Activated B cell treated with CpG ODN at 0.5 μM for 24 hours (primary cell): ENCODE data around the gene BRAT1. TPM values are rescaled to one million over a fixed set of nuclear protein-coding genes. Genes with fewer than 3 reads are reported as not detected.

Experiments
- ATAC-seq: fragments of 200-7000 bp; cut with Tn5 transposase; one replicate; pipeline ENCODE4 v1.10.0; 2021; ENCODE audit warnings: low read depth, mild to moderate bottlenecking, moderate library complexity
- CTCF ChIA-PET: fragments of 350-600 bp; sonication (Branson Sonifier 250); formaldehyde crosslinking; loops from one replicate; lab custom pipeline; 2021; ENCODE audit warnings: antibody characterized with exemption; lab: Charles Lee
- POLR2A ChIA-PET: fragments of 350-600 bp; sonication (Branson Sonifier 250); formaldehyde crosslinking; loops from one replicate; lab custom pipeline; 2021; ENCODE audit warnings: antibody characterized with exemption; lab: Charles Lee
- DNase-seq: peaks from one replicate; pipeline ENCODE4 v3.0.0; 2022
- H3K27ac Mint-ChIP-seq: one replicate; pipeline ENCODE4 v1.8.0; 2020; ENCODE audit warnings: mixed read lengths
- H3K27me3 Mint-ChIP-seq: one replicate; pipeline ENCODE4 v1.8.0; 2021; ENCODE audit warnings: mixed read lengths
- H3K36me3 Mint-ChIP-seq: one replicate; pipeline ENCODE4 v1.8.0; 2021; ENCODE audit warnings: low read depth, mixed read lengths
- H3K4me1 Mint-ChIP-seq: one replicate; pipeline ENCODE4 v1.8.0; 2021; ENCODE audit warnings: mixed read lengths
- H3K4me3 Mint-ChIP-seq: one replicate; pipeline ENCODE4 v1.8.0; 2020; ENCODE audit warnings: mild to moderate bottlenecking, mixed read lengths
- H3K9me3 Mint-ChIP-seq: one replicate; pipeline ENCODE4 v1.8.0; 2020; ENCODE audit warnings: mixed read lengths
- intact Hi-C: fragments of 100-400 bp; cut with micrococcal nuclease; formaldehyde crosslinking; loops from one replicate; pipeline ENCODE4 v1.15.1; 2024
- total RNA-seq: library from RNA; stranded (reverse); gene quantifications from 2 replicates; pipeline ENCODE4 v1.2.3, GENCODE V29; 2022
- TF ChIP-seq, protein P1 (sequence below): fragments of 200-600 bp; IDR thresholded peaks from one replicate; pipeline ENCODE4 v1.8.0; 2022; ENCODE audit warnings: antibody characterized with exemption, mild to moderate bottlenecking

The BRAT1 gene
- 29.6 and 31.7 TPM in 2 replicates for total RNA-seq

DNA sequence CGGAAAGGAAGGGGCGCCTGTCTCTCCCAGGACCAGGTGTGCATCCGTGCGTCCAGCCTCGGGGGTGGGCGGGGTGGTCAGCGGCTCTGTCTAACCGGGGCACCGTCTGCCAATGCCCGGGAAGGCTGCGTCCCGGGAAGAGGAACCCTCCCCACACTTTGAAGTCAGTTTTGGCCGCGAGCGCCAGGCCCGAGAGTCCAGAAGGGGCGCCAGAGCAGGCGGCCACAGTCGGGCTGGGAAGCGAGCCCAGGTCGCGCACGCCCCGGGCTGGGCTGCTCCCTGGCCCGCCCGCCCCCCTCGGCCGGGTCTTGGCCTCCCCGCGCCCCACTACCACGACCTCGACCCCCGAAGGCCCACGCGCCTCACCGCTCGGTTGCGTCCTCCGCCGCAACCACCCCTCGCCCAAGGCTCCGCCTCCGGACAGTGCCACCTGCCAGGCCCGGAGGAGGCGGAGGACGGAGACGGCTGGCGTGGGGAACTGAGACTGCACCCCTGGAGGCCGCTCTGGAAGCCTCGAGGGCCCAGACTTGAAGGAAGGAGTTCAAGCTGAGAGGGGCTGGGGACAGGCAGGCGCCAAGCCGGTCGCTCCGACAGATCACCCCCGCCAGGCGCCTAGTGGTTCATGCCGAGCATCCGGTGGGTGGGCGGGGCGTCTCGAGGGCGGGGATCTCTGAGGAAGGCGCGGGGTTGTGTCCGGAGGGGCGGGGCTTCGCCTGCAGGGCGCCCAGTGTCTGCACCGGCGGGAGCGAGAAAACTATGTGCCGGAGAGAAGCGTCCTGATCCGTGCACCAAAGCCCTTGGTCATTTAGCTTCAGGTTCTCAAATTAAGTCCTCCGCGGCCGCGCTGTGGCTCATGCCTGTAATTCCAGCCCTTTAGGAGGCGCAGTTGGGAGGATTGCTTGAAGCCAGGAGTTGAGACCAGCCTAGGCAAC, at the start of gene BRAT1:
BRAT1 (minus strand) TSS at position 404 of the 932 bp plus-strand sequence. CDS start 1,093 bp downstream, outside the sequence.
- peak within 1 kb of the TSS; percentile 87 for H3K4me3 Mint-ChIP-seq
- ChIA-PET POLR2A (interaction anchor here (0.7 to 2.8 kb wide), 8 partner anchors 20 to 155 kb away, joined by 3 to 26 read pairs (median 10); partner anchors contain the start of gene LFNG), CTCF (interaction anchor here (1.0 kb wide), 1 partner anchor 53 kb away, joined by 3 read pairs; no protein-coding TSS in a partner anchor)
- peak; percentile 86 for ATAC-seq
- intact Hi-C loops, result loop anchor here (1.0 to 5.0 kb wide), 6 partner anchors 25 to 203 kb away; partner anchors contain the start of genes EIF3B and TTYH3
- H3K9me3 Mint-ChIP-seq, result no peaks in the 10 kb centered on the region
- H3K36me3 Mint-ChIP-seq, result peaks cover 15% of the 10 kb centered on the region
- no peaks in the 10 kb centered on the region for H3K27me3 Mint-ChIP-seq
- peak within 1 kb of the TSS; percentile 92 for H3K27ac Mint-ChIP-seq
- TF ChIP-seq, protein P1, sequence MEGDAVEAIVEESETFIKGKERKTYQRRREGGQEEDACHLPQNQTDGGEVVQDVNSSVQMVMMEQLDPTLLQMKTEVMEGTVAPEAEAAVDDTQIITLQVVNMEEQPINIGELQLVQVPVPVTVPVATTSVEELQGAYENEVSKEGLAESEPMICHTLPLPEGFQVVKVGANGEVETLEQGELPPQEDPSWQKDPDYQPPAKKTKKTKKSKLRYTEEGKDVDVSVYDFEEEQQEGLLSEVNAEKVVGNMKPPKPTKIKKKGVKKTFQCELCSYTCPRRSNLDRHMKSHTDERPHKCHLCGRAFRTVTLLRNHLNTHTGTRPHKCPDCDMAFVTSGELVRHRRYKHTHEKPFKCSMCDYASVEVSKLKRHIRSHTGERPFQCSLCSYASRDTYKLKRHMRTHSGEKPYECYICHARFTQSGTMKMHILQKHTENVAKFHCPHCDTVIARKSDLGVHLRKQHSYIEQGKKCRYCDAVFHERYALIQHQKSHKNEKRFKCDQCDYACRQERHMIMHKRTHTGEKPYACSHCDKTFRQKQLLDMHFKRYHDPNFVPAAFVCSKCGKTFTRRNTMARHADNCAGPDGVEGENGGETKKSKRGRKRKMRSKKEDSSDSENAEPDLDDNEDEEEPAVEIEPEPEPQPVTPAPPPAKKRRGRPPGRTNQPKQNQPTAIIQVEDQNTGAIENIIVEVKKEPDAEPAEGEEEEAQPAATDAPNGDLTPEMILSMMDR, result no peak
- DNase-seq, result peak; percentile 89
- peaks cover 45% of the 10 kb centered on the region for H3K4me1 Mint-ChIP-seq

DNA sequence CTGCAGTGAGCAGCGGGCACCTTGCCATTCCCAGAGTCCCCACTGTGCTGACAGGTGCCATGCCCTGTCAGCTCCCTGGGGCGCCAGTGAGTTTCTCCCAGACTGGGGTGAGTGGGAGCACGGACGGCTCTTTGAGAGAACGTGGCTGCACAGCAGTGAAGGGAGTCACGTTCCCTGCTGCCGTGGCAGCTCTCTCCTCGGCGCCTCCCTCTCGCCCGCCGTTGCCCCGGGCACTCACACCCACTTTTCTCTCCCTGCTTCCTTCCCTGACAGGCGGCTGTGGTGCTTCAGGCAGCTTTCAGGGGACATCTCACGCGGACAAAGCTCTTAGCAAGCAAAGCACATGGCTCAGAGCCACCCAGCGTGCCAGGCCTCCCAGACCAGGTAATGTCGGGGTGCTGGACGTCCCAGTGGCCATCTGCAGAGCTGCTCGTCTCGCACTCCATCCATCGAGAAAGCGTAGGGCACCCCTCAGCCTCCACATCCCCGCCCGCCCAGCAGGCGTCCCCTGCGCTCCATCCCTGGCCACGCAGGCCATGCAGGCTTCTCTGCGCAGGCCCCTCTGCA, 49.4 kb upstream of the BRAT1 start:
- H3K36me3 Mint-ChIP-seq, result peaks cover 2% of the 10 kb centered on the region
- no peak overlapping the region for H3K4me3 Mint-ChIP-seq
- ChIA-PET POLR2A (interaction anchor here (0.7 kb wide), 1 partner anchor 1144 kb away, joined by 3 read pairs; no protein-coding TSS in a partner anchor), CTCF (no interaction called here)
- TF ChIP-seq, protein P1, result no peak
- DNase-seq (no peak), ATAC-seq (no peak)
- H3K4me1 Mint-ChIP-seq, result peaks cover 22% of the 10 kb centered on the region
- no peaks in the 10 kb centered on the region for H3K9me3 Mint-ChIP-seq
- no peaks in the 10 kb centered on the region for H3K27me3 Mint-ChIP-seq
- no peak overlapping the region for H3K27ac Mint-ChIP-seq
- intact Hi-C loops, result no loop called here

DNA sequence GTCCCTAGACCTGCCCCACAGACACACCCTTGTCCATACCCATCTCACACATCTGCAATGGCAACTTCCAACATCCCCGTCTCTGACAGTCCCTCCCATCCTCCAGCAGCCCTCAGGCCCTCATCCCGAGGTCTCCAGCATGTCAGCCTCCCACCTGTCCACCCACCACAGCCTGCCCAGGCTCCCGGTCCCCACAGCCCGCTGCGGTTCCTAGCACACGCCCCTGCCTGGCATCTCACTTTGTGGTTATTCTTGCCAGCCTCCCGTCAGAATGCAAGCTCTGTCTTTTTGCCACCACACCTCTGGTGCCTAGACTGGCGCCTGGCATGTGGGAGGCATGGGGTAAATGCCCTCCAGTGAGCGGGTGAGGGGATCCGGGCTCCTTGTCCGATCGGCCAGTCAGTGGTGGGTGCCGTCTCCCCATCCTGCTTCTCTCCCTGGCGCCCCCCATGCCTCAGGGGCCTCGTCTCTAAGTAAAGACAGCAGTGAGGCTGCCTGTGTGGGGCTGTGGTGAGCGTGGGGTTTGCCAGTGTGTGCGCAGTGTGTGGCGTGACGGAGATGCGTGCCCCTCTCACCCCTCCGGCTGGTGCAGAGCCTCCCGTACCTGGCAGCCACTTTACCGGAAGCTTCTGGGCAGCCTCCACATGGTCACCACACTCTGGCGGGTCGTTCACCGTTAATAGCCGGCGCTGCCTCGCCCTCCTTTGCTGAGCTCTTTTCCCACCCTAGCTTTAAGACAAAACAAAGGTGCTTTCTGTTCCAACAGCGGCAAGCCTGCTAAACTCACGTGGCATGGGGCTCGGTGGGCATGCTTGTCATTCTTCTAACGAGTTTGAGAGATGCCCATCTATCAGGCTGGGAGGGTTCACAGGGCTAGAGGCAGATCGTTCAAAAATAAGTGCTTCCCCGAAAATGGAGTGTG, 48.0 kb upstream of the BRAT1 start:
- H3K4me1 Mint-ChIP-seq, result peaks cover 10% of the 10 kb centered on the region
- ChIA-PET CTCF (no interaction called here), POLR2A (no interaction called here)
- intact Hi-C loops, result no loop called here
- DNase-seq, result no peak
- no peak overlapping the region for H3K27ac Mint-ChIP-seq
- no peaks in the 10 kb centered on the region for H3K9me3 Mint-ChIP-seq
- ATAC-seq, result no peak
- H3K36me3 Mint-ChIP-seq, result peaks cover 7% of the 10 kb centered on the region
- no peak overlapping the region for H3K4me3 Mint-ChIP-seq
- TF ChIP-seq, protein P1, result no peak
- H3K27me3 Mint-ChIP-seq, result no peaks in the 10 kb centered on the region

DNA sequence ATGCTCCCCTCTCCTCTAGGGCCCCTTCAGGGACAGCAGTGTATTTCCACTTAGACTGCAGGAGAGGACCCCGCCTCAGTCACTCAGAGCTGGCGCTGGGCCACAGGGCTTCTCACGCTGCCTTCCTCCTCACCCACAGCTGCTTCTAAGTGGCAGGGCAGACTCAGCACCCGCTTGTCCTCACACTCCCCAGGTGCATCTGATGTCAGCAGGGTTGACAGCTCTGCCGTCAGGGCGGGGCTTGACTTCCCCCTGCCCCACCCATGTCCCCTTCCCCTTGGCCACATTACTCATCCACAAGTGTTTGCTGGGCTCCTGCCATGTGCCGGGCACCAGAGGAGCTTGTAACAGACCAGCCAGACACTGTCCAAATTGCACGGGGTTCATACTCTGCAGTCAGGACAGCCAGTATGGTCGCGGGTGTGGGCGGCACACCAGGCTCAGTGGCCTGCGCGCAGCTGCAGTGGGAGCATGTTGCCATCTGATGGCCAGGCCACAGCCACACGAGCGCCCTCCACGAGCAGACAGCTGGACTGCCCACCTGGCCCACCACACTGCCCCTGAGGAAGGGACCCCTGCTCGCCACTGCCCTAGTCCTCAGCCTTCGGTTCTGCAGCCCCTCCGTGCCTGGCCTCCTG, 47.2 kb upstream of the BRAT1 start:
- Mint-ChIP-seq H3K36me3 (peaks cover 10% of the 10 kb centered on the region), H3K9me3 (no peaks in the 10 kb centered on the region), H3K27me3 (no peaks in the 10 kb centered on the region), H3K4me3 (no peak overlapping the region), H3K27ac (no peak overlapping the region), H3K4me1 (peaks cover 4% of the 10 kb centered on the region)
- ATAC-seq (no peak), DNase-seq (no peak)
- ChIA-PET POLR2A (interaction anchor here (0.6 kb wide), 1 partner anchor 83 kb away, joined by 5 read pairs; no protein-coding TSS in a partner anchor), CTCF (no interaction called here)
- TF ChIP-seq, protein P1, result no peak
- intact Hi-C loops, result no loop called here
